ENCODE results near the gene RHOA. TPM values are rescaled to one million over a fixed set of nuclear protein-coding genes. Genes with fewer than 3 reads are reported as not detected.

Gene RHOA
- total RNA-seq (2022; extraction: Qiagen RNA extraction; ENCODE audit: low read depth): 452 to 535 TPM (median 469 TPM) in 5 replicates

DNA sequence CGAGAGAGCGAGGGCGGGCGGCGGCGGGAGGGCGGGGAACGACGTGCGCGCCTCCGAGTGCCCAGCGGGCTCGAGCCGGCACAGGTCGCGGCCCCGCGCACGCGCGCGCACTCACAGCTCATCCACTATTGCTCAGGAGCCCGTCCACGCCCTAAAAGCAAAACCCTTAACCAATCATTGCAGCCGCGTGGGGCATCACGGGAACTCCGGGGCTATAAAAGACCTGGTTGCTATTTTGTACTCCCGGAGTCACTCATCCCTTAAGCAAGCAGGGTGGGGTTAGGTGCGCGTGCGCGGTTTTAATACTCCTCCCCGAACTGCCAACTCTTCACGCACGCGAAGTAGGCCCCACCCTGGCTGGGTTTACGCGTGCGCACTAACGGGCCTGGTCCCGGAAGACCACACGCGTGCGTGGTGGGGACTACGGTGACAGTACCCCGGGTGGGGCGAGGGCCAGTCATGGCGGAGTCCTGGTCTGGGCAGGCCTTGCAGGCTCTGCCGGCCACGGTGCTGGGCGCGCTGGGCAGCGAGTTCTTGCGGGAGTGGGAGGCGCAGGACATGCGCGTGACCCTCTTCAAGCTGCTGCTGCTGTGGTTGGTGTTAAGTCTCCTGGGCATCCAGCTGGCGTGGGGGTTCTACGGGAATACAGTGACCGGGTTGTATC lies at the start of gene RHOA, which contains the start of gene TCTA:
Gene RHOA (minus strand): TSS at position 9 of the 664 bp plus-strand sequence. CDS start 36,387 bp downstream, outside the sequence.
Gene TCTA (plus strand): TSS at position 456 of the 664 bp plus-strand sequence. CDS start 4 bp downstream, at position 460.

GRCh38 chr3:49422379-49423248 lies 10.8 kb upstream of the RHOA start, which contains the start of gene AMT:
Gene AMT, minus strand, starts transcription at chr3:49422473. Its CDS starts 23 bp downstream, at chr3:49422450.

DNA sequence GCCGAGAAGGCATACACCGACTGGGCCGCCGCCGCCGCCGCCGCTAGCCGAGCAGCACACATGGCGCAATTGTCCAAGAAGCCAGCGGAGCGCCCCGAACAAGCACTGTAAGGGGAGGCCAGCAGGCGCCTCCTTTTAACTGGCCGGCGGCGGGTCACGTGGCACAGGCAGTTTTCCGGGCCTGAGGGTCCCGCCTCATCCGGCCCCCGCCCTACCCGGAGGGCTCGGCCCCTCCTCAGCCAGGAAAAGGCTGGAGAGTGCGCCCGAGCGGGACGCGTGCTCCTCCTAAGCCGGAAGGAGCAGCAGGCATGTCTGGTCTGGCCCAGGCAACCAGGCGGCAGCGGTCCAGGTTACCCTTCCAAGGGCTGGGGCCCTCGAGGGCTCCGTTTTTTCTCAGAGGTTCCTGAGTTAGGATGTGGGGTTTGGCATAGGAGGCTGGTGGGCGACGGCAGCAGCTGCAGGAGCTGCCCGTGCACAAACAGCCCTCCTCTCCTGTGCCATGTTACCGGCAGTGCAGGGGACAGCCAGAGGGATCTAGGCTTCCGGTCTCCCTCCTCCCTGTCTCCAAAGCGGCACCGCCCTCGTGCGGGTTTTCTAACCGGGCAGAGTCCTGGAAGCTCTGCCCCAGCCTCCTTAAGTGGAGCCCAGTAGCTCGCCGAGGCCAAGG lies 53.4 kb downstream of the RHOA start, which contains the start of gene GPX1:
Gene GPX1 (minus strand): TSS at position 137 of the 667 bp plus-strand sequence. CDS start 75 bp downstream, at position 62.

DNA sequence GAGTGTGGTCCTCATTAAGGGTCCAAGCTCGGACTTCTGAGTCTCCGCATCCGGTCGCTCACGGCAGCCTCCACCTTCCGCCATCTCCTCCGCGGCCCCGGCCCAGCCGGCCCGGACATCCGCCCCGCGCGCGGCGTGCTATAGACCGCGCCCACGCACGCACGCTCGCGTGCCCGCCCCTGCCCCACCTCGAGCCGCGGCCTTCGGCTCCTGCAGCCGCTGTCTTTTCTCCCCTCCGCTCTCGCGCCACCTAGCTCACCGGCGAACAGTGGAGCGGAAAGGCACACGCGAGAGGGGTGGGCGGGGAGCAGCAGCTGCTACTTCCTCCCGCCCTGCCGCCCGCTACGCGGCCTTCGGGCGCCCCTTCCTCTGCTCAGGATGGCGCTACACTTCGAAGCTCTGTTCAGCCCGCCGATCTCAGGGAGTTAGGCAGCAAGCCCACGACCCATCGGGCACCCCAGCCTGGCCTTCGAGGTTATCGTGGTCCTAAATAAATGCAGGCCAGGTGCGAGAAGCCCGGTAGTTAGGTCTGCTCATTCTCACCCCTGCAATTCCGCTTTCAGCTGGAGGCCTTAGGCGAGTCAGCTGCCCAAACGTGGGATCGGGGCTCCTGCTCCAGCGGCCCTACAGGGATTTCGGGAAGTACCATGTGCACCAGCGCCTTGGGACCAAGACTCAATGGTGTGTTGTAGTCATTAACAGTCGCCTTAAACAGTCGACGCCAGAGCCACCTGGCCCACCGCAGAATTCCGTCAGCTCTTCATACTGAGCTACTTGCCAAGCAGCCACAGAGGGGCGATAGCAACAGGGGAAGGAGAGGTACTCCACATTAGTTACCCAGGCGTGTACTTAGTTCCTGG lies 71.6 kb downstream of the RHOA start, which contains the start of gene USP4:
Gene USP4 (minus strand): TSS at position 113 of the 860 bp plus-strand sequence. CDS start 29 bp downstream, at position 84.

Other genes starting within 250 kb of the RHOA start
- gene CCDC71, start 245.6 kb downstream of the RHOA start, total RNA-seq (2022; extraction: Qiagen RNA extraction; ENCODE audit: low read depth): 10.6 to 14.9 TPM (median 12.9 TPM) in 5 replicates
- gene KLHDC8B, start 240.4 kb downstream of the RHOA start, total RNA-seq (2022; extraction: Qiagen RNA extraction; ENCODE audit: low read depth): 3.1 to 7.0 TPM (median 4.6 TPM) in 5 replicates
- gene C3orf62, start 134.7 kb downstream of the RHOA start, total RNA-seq (2022; extraction: Qiagen RNA extraction; ENCODE audit: low read depth): 1.4 to 2.4 TPM (median 2.1 TPM) in 5 replicates
- gene USP4, start 71.9 kb downstream of the RHOA start, total RNA-seq (2022; extraction: Qiagen RNA extraction; ENCODE audit: low read depth): 10.6 to 14.4 TPM (median 13.4 TPM) in 5 replicates
- gene GPX1, start 53.6 kb downstream of the RHOA start, total RNA-seq (2022; extraction: Qiagen RNA extraction; ENCODE audit: low read depth): 247 to 313 TPM (median 296 TPM) in 5 replicates
- gene TCTA, start 447 bp upstream of the RHOA start, total RNA-seq (2022; extraction: Qiagen RNA extraction; ENCODE audit: low read depth): 20.2 to 25.5 TPM (median 23.4 TPM) in 5 replicates
- 0.13 to 0.44 TPM (median 0.30 TPM) in 5 replicates for gene AMT, start 10.5 kb upstream of the RHOA start, total RNA-seq (2022; extraction: Qiagen RNA extraction; ENCODE audit: low read depth)
- gene NICN1, start 17.3 kb upstream of the RHOA start, total RNA-seq (2022; extraction: Qiagen RNA extraction; ENCODE audit: low read depth): 5.0 to 6.9 TPM (median 6.1 TPM) in 5 replicates
- 41.0 to 58.3 TPM (median 53.5 TPM) in 5 replicates for gene DAG1, start 58.3 kb upstream of the RHOA start, total RNA-seq (2022; extraction: Qiagen RNA extraction; ENCODE audit: low read depth)
- gene BSN, start 142.5 kb upstream of the RHOA start, total RNA-seq (2022; extraction: Qiagen RNA extraction; ENCODE audit: low read depth): 0.08 to 0.20 TPM (median 0.15 TPM) in 5 replicates